Measurements from ENCODE around the gene PCDHGB1.
"Not testable (repeated sequence)": the region's sequence is repeated elsewhere in the genome, so short reads cannot be mapped to it uniquely, and the experiment has no call there.

The PCDHGB1 gene

GRCh38 chr5:141382469-141383294 is 32.8 kb downstream of the PCDHGB1 start, which contains the start of gene PCDHGA7:
TSS of gene PCDHGA7 (plus strand) at chr5:141382742. CDS start at chr5:141382900, 158 bp downstream.
- no peak for DNase-seq (ENCODE audit: low read depth, low spot score)

GRCh38 chr5:141383345-141383744 is 33.4 kb downstream of the PCDHGB1 start:
- DNase-seq (ENCODE audit: low read depth, low spot score) = no peak

- DNase-seq (ENCODE audit: low read depth, low spot score) = no peak
Observed at GRCh38 chr5:141384471-141385267, 34.8 kb downstream of the PCDHGB1 start.

DNA sequence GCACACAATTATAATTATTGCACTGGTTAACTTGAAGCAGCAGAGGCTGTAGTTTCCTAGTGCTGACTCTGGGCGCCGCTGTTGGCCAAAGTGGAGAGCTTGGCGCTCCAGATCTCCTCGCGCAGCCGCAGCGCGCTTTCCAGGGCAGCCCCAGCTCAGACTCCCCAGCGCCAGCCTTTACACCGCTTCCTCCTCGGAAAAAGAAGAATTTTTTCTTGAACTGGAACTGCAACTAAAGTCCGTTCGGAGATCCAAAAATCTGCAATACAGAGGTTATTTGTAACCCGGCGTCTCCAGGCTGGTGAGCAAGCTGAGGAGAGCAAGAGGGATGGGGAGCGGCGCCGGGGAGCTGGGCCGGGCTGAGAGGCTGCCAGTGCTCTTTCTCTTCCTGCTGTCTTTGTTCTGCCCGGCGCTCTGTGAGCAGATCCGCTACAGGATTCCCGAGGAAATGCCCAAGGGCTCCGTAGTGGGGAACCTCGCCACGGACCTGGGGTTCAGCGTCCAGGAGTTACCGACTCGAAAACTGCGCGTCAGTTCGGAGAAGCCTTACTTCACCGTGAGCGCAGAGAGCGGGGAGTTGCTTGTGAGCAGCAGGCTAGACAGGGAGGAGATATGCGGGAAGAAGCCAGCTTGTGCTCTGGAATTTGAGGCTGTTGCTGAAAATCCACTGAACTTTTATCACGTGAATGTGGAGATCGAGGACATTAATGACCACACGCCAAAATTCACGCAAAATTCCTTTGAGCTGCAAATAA is 37.8 kb downstream of the PCDHGB1 start, which contains the start of gene PCDHGB4:
Gene PCDHGB4, plus strand, starts transcription at position 142 of the 755 bp plus-strand sequence. Its CDS starts 187 bp downstream, at position 329.
- not testable (repeated sequence) for DNase-seq (ENCODE audit: low read depth, low spot score)

GRCh38 chr5:141388661-141389060 is 38.8 kb downstream of the PCDHGB1 start:
- no peak for DNase-seq (ENCODE audit: low read depth, low spot score)

- no peak for DNase-seq (ENCODE audit: low read depth, low spot score)
Observed at GRCh38 chr5:141389153-141390042, 39.5 kb downstream of the PCDHGB1 start.

DNA sequence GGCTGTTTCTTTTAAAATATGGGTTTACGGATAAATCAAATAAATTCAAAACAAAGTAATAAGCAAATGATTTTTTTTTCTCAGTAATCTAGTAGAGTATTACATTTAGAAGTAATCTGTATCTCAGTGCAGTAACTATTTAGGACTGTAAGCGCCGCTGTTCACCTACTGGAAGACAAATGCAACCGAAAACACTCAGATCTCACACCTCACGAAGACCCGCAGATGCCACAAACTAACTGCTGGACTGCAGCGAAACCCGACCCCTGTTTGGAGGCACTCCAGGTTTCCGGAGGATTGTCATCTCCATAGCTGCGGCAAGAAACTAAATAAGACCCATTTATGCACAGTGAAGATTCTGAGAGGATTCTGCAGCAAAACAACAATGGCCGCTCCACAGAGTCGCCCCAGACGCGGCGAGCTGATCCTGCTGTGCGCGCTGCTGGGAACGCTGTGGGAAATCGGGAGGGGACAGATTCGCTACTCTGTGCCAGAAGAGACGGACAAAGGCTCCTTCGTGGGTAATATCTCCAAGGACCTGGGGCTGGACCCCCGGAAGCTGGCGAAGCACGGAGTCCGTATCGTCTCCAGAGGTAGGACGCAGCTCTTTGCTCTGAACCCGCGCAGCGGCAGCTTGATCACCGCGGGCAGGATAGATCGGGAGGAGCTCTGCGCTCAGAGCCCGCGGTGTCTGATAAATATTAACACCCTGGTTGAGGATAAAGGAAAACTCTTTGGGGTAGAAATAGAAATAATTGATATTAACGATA is 42.7 kb downstream of the PCDHGB1 start, which contains the start of gene PCDHGA8:
Gene PCDHGA8, plus strand, starts transcription at position 205 of the 770 bp plus-strand sequence. Its CDS starts 181 bp downstream, at position 386.
- DNase-seq (ENCODE audit: low read depth, low spot score) = no peak

- DNase-seq (ENCODE audit: low read depth, low spot score) = no peak
Observed at GRCh38 chr5:141393267-141393666, 43.4 kb downstream of the PCDHGB1 start.

DNA sequence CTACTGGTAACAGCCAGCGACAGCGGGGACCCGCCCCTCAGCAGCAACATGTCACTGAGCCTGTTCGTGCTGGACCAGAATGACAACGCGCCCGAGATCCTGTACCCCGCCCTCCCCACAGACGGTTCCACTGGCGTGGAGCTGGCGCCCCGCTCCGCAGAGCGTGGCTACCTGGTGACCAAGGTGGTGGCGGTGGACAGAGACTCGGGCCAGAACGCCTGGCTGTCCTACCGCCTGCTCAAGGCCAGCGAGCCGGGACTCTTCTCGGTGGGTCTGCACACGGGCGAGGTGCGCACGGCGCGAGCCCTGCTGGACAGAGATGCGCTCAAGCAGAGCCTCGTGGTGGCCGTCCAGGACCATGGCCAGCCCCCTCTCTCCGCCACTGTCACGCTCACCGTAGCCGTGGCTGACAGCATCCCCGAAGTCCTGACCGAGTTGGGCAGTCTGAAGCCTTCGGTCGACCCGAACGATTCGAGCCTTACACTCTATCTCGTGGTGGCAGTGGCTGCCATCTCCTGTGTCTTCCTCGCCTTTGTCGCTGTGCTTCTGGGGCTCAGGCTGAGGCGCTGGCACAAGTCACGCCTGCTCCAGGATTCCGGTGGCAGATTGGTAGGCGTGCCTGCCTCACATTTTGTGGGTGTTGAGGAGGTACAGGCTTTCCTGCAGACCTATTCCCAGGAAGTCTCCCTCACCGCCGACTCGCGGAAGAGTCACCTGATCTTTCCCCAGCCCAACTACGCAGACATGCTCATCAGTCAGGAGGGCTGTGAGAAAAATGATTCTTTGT is 44.7 kb downstream of the PCDHGB1 start:
- not testable (repeated sequence) for DNase-seq (ENCODE audit: low read depth, low spot score)

DNA sequence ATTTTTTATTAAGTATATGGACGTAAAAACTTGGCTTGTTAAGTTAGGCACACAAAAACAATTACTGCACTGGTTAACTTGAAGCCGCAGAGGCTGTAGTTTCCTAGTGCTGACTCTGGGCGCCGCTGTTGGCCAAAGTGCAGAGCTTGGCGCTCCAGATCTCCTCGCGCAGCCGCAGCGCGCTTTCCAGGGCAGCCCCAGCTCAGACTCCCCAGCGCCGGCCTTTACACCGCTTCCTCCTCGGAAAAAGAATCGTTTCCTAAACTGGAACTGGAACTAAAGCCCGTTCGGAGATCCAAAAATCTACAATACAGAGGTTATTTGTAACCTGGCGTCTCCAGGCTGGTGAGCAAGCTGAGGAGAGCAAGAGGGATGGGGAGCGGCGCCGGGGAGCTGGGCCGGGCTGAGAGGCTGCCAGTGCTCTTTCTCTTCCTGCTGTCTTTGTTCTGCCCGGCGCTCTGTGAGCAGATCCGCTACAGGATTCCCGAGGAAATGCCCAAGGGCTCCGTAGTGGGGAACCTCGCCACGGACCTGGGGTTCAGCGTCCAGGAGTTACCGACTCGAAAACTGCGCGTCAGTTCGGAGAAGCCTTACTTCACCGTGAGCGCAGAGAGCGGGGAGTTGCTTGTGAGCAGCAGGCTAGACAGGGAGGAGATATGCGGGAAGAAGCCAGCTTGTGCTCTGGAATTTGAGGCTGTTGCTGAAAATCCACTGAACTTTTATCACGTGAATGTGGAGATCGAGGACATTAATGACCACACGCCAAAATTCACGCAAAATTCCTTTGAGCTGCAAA is 48.1 kb downstream of the PCDHGB1 start, which contains the start of gene PCDHGB5:
Gene PCDHGB5, plus strand, starts transcription at position 192 of the 796 bp plus-strand sequence. Its CDS starts 181 bp downstream, at position 373.
- not testable (repeated sequence) for DNase-seq (ENCODE audit: low read depth, low spot score)

GRCh38 chr5:141398608-141399007 is 48.7 kb downstream of the PCDHGB1 start:
- DNase-seq (ENCODE audit: low read depth, low spot score) = no peak

DNA sequence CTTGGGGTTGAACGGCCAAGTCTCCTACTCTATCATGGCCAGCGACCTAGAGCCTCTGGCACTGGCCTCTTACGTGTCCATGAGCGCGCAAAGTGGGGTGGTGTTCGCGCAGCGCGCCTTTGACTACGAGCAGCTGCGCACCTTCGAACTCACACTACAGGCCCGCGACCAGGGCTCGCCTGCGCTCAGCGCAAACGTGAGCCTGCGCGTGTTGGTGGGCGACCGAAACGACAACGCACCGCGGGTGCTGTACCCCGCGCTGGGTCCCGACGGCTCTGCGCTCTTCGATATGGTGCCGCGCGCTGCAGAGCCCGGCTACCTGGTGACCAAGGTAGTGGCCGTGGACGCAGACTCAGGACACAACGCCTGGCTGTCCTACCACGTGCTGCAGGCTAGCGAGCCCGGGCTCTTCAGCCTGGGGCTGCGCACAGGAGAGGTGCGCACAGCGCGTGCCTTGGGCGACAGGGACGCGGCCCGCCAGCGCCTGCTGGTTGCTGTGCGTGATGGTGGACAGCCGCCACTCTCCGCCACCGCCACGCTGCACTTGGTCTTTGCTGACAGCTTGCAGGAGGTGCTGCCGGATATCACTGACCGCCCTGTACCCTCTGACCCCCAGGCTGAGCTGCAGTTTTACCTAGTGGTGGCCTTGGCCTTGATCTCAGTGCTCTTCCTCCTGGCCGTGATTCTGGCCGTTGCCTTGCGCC is 49.8 kb downstream of the PCDHGB1 start:
- no peak for DNase-seq (ENCODE audit: low read depth, low spot score)

Data from activated CD4-positive, CD25-positive, alpha-beta regulatory T cell treated with anti-CD3 and anti-CD28 coated beads, Interleukin-2, amount 50 U/mL, for 16 hours (primary cell).